ENCODE data around the gene AP3S1.
A peak's percentile ranks its signal among the peaks of the same experiment; 100 is the strongest.
"Not testable (repeated sequence)": the region's sequence is repeated elsewhere in the genome, so short reads cannot be mapped to it uniquely, and the experiment has no call there.

The AP3S1 gene

GRCh38 chr5:115841382-115842088, at the start of gene AP3S1, which contains the start of gene ATG12:
AP3S1 (plus strand) TSS chr5:115841935; CDS start chr5:115842038, 103 bp downstream.
ATG12 (minus strand) TSS chr5:115841565; CDS start chr5:115841552, 13 bp downstream.
- peak; percentile 75 to 100 (median 93) for DNase-seq

- DNase-seq, result no peak
Measured at GRCh38 chr5:115795700-115796099, 46.0 kb upstream of the AP3S1 start.

GRCh38 chr5:115796656-115797055, 45.1 kb upstream of the AP3S1 start:
- DNase-seq, result no peak

GRCh38 chr5:115798252-115798651, 43.5 kb upstream of the AP3S1 start:
- DNase-seq, result no peak

- DNase-seq, result no peak
Measured at GRCh38 chr5:115800108-115800507, 41.6 kb upstream of the AP3S1 start.

GRCh38 chr5:115801152-115801551, 40.6 kb upstream of the AP3S1 start:
- DNase-seq, result no peak

GRCh38 chr5:115801984-115802383, 39.8 kb upstream of the AP3S1 start:
- DNase-seq, result no peak

GRCh38 chr5:115806986-115807653, 34.6 kb upstream of the AP3S1 start:
- DNase-seq, result no peak

- no peak for DNase-seq
Measured at GRCh38 chr5:115807654-115808052, 34.1 kb upstream of the AP3S1 start.

- not testable (repeated sequence) for DNase-seq
Measured at GRCh38 chr5:115808066-115808465, 33.7 kb upstream of the AP3S1 start.

- DNase-seq, result no peak
Measured at GRCh38 chr5:115809946-115810345, 31.8 kb upstream of the AP3S1 start.

GRCh38 chr5:115810761-115811160, 31.0 kb upstream of the AP3S1 start:
- no peak for DNase-seq

- no peak for DNase-seq
Measured at GRCh38 chr5:115811406-115811805, 30.3 kb upstream of the AP3S1 start.

GRCh38 chr5:115812372-115812771, 29.4 kb upstream of the AP3S1 start:
- no peak for DNase-seq

GRCh38 chr5:115813719-115814118, 28.0 kb upstream of the AP3S1 start:
- no peak for DNase-seq

- DNase-seq, result peak in 1 of 51 donors; percentile 45
Measured at GRCh38 chr5:115815006-115815692, 26.6 kb upstream of the AP3S1 start.

GRCh38 chr5:115815693-115816225, 26.0 kb upstream of the AP3S1 start:
- peak in 12 of 51 donors; percentile 6 to 64 (median 39) for DNase-seq

GRCh38 chr5:115816226-115817081, 25.3 kb upstream of the AP3S1 start, which contains the start of gene CDO1:
CDO1 (minus strand) TSS chr5:115816659; CDS start chr5:115816397, 262 bp downstream.
- peak in 48 of 51 donors; percentile 12 to 90 (median 68) for DNase-seq

GRCh38 chr5:115817386-115817785, 24.3 kb upstream of the AP3S1 start:
- DNase-seq, result no peak

- peak in 25 of 51 donors; percentile 3 to 61 (median 19) for DNase-seq
Measured at GRCh38 chr5:115818821-115819220, 22.9 kb upstream of the AP3S1 start.

GRCh38 chr5:115820846-115821245, 20.9 kb upstream of the AP3S1 start:
- no peak for DNase-seq
